ENCODE measurements around the gene MAPK12.

- TF ChIP-seq CTCF (IDR thresholded peaks at IDR 0.05) = no peak
- TF ChIP-seq POLR2AphosphoS5 (IDR thresholded peaks at IDR 0.05) = no peak
- no peak for TF ChIP-seq POLR2A (IDR thresholded peaks at IDR 0.05)
These were observed 19.9 kb upstream of the MAPK12 start for GRCh38 chr22:50281384-50281760.
